ENCODE results near the gene AP4B1.
A peak's percentile ranks its signal among the peaks of the same experiment; 100 is the strongest.
"Not testable (repeated sequence)": the region's sequence is repeated elsewhere in the genome, so short reads cannot be mapped to it uniquely, and the experiment has no call there.

The AP4B1 gene

DNA sequence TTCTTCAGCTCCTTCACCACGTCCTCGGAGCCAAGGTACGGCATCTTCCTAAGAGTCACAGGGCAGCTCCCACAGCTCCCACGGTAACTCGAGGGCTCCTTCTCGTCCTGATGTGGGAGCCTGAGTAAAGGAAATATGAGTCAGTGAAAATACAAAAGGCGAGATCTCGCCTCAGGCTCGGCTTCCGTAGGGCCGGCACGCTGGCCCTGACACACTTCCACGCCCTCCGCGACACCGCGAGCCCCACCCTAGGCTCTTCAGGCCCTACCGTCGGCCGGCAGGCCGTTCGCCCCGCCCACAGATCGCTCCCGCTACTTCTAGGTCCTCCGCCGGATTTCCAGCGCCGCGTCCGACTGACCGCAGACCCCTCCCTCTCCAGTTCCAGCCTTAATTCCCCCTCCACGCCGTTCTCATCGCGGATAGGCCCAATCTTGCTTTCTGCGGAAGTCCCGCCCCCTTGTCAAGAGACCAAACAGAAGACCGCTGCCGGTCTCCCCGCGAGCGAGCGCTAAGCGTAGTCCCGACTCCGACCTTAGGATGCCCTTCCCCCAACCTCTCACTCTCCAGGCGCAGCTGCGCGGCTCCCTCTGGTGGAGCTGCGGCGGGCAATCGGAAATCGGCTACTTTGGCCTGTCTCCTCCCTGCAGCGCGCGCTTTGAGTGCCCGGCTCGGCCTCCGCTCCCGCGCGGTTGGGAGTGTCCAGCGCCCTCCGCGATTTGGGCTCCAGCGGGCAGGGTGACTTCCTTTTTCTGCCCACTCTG is at the start of gene AP4B1, which contains the start of gene DCLRE1B:
Gene AP4B1, minus strand, starts transcription at position 126 of the 761 bp plus-strand sequence. Its CDS starts 82 bp downstream, at position 44.
Gene DCLRE1B, plus strand, starts transcription at position 653 of the 761 bp plus-strand sequence. CDS start 261 bp downstream, outside the sequence.
- DNase-seq (ENCODE audit: low read depth in 2 of 3, low spot score in 1 of 3) = peak; percentile 93 to 97 (median 97)

GRCh38 chr1:113951719-113952118 is 47.1 kb upstream of the AP4B1 start:
- no peak for DNase-seq (ENCODE audit: low read depth in 2 of 3, low spot score in 1 of 3)

GRCh38 chr1:113950908-113951307 is 46.3 kb upstream of the AP4B1 start:
- no peak for DNase-seq (ENCODE audit: low read depth in 2 of 3, low spot score in 1 of 3)

DNA sequence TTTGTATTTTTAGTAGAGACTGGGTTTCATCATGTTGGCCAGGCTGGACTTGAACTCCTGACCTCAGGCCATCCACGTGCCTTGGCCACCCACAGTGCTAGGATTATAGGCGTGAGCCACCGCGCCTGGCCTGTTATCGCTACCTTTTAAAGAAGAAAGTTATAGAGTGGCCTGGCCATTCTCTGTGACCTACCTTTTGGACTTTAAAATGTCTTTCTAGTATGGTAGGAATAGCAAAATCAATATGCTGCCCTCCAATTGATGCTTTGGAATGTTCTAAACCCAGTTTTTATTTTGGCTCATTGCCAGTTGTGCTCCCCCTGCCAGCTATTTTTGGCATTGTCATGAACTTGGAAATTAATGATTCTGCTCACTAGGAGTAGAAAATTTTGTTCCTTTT is 44.4 kb upstream of the AP4B1 start:
- DNase-seq (ENCODE audit: low read depth in 2 of 3, low spot score in 1 of 3) = no peak

DNA sequence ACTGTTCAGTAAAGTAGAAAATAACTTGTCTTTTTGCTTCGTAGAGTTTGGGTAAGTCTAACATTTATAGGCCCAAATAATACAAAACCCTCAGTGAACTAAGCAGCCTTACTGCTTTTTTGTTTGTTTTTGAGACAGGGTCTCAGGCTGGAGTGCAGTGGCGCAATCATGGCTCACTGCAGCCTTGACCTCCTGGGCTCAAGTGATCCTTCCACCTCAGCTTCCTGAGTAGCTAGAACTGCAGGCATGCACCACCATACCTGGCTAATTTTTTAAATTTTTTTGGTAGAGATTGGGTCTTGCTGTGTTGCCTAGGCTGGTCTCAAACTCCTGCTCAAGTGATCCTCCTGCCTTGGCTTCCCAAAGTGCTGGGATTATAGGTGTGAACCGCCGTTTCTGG is 43.6 kb upstream of the AP4B1 start:
- DNase-seq (ENCODE audit: low read depth in 2 of 3, low spot score in 1 of 3) = not testable (repeated sequence)

GRCh38 chr1:113947388-113948107 is 42.9 kb upstream of the AP4B1 start:
- no peak for DNase-seq (ENCODE audit: low read depth in 2 of 3, low spot score in 1 of 3)

DNA sequence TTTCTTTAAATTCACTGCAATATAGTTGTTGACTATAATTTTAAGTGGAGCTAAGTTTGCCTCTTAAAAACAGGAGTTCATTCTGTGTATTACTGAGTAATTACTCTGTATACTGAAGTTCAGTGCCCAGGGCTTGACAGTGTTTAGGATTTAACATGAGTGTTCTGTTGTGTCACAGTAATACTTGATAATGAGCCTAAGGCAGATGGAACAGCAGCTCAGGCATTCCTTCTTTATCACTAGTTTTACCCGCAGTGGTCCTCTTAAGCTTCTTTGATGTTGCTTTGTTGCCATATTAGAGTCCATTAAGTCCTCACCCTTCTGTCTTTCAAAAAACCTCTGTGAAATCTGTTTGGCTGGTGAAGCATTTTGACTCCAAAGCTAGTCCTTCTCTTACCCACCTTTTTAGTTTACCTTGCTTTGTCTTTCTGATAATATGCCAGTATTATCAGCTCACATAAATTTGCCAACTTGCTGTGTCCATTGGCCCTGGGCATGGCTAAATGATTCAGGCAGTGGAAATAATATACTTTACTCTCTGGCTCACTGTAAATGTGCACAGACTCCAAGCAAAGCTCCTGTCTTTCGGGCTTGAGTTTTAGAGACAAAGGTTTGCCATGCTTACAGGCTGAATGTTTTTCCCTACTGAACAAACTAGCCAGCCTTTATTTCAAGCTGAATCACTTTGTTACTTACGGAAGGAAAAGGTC is 42.2 kb upstream of the AP4B1 start:
- no peak for DNase-seq (ENCODE audit: low read depth in 2 of 3, low spot score in 1 of 3)

- DNase-seq (ENCODE audit: low read depth in 2 of 3, low spot score in 1 of 3) = no peak
These were observed 41.5 kb upstream of the AP4B1 start for GRCh38 chr1:113946112-113946511.

- no peak for DNase-seq (ENCODE audit: low read depth in 2 of 3, low spot score in 1 of 3)
These were observed 40.7 kb upstream of the AP4B1 start for GRCh38 chr1:113945329-113945728.

- no peak for DNase-seq (ENCODE audit: low read depth in 2 of 3, low spot score in 1 of 3)
These were observed 38.6 kb upstream of the AP4B1 start for GRCh38 chr1:113943028-113943811.

DNA sequence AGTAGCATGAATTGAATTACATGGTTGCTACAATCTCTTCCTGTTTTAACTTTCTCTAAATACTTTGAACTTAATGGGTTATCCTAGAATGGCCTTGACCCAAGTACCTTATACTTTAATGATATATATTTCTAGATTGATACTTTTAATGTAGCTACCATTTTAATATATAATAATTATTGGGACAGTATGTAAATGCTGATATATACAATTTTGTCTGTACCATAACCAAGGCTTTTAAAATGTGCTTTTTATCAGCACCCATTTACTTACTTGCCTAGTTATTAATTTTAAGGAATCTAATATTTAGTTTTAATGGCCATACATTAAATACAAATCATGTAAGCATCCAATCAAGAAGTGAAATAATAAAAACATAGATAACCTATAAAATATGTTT is 37.9 kb upstream of the AP4B1 start:
- no peak for DNase-seq (ENCODE audit: low read depth in 2 of 3, low spot score in 1 of 3)

DNA sequence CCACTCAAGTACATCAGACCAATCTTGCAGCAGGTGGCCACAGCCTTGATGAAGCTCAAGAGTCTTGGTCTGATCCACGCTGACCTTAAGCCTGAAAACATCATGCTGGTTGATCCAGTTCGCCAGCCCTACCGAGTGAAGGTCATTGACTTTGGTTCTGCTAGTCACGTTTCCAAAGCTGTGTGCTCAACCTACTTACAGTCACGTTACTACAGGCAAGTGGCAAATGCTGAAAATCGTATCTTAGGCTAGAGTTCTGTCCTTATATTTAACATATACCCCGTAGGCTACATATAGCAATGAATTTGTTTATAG is 36.6 kb upstream of the AP4B1 start:
- DNase-seq (ENCODE audit: low read depth in 2 of 3, low spot score in 1 of 3) = no peak

DNA sequence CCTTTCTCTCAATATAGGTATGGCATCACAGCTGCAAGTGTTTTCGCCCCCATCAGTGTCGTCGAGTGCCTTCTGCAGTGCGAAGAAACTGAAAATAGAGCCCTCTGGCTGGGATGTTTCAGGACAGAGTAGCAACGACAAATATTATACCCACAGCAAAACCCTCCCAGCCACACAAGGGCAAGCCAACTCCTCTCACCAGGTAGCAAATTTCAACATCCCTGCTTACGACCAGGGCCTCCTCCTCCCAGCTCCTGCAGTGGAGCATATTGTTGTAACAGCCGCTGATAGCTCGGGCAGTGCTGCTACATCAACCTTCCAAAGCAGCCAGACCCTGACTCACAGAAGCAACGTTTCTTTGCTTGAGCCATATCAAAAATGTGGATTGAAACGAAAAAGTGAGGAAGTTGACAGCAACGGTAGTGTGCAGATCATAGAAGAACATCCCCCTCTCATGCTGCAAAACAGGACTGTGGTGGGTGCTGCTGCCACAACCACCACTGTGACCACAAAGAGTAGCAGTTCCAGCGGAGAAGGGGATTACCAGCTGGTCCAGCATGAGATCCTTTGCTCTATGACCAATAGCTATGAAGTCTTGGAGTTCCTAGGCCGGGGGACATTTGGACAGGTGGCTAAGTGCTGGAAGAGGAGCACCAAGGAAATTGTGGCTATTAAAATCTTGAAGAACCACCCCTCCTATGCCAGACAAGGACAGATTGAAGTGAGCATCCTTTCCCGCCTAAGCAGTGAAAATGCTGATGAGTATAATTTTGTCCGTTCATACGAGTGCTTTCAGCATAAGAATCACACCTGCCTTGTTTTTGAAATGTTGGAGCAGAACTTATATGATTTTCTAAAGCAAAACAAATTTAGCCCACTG is 36.0 kb upstream of the AP4B1 start:
- DNase-seq (ENCODE audit: low read depth in 2 of 3, low spot score in 1 of 3) = peak in 2 of 3 donors; percentile 26 to 39

GRCh38 chr1:113938192-113938591 is 33.6 kb upstream of the AP4B1 start:
- DNase-seq (ENCODE audit: low read depth in 2 of 3, low spot score in 1 of 3) = no peak

DNA sequence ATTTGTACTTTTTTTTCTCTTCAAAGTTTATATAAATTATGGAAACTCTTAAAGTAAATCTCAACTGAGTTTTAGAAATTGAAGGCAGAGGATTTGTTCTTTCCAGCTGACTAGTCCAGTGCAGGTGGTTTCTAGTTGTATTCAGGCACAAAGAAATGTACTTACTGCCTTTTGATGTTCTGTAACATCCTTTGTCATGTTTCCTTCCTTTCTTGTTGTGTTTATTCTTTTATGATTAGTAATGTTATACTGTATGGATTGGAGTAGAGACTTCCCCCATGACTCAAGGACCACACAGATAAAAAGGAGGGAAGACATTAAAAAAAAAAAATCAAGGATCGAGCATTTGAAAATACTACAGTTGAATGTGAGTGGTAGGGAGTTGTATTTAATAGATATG is 32.5 kb upstream of the AP4B1 start:
- no peak for DNase-seq (ENCODE audit: low read depth in 2 of 3, low spot score in 1 of 3)

GRCh38 chr1:113935970-113936369 is 31.4 kb upstream of the AP4B1 start:
- no peak for DNase-seq (ENCODE audit: low read depth in 2 of 3, low spot score in 1 of 3)

DNA sequence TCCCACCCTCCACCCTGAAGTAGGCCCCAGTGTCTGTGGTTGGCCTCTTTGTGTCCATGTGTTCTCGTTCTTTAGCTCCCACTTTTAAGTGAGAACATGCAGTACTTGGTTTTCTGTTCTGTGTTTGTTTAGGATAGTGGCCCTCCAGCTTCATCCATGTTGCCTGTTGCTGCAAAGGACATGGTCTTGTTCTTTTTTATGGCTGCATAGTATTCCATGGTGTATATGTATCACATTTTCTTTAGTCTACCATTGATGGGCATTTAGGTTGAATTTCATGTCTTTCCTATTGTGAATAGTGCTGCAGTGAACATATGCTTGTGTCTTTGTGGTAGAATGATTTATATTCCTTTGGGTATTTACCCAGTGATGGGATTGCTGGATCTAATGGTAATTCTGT is 30.6 kb upstream of the AP4B1 start:
- no peak for DNase-seq (ENCODE audit: low read depth in 2 of 3, low spot score in 1 of 3)

DNA sequence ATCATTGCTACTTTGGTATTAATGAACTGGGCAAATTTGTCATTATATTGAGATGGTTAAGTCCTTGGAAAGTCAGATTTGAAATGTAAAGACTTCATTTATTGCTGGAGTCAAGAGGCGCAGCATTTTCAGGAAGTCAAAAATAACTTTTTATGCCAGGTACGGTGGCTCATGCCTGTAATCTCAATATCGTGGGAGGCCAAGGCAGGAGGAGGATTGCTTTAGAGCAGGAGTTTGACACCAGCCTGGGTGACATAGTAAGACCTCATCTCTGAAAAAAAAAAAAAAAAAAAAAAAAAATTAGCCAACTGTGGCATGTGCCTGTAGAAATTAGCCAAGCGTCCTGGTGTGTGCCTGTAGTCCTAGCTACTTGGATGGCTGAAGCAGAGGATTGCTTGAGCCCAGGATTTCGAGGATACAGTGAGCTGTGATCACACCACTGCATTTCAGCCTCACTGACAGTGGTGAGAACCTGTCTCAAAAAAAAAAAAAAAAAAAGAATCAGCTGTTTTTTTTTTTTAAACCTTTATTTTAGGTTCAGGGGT is 30.0 kb upstream of the AP4B1 start:
- DNase-seq (ENCODE audit: low read depth in 2 of 3, low spot score in 1 of 3) = no peak

- no peak for DNase-seq (ENCODE audit: low read depth in 2 of 3, low spot score in 1 of 3)
These were observed 29.4 kb upstream of the AP4B1 start for GRCh38 chr1:113934006-113934405.

DNA sequence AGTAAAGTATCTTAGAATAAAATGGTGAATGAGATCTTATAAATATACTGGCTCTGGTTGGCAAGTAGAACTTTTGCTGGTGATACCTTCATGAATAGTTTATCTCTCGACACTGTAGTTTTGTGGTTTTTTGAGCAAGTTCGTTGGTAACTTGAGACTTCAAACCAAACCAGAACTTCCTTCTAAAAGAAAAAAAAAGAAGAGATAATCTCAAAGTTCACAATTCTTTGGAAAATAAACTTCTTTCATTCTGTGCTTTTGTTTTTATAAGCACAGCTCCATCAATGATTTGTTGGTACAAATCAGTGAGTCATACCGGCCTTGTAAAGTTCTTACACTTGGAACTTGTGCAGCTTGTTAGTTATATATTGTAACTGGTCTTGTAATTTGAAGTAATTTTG is 26.9 kb upstream of the AP4B1 start:
- no peak for DNase-seq (ENCODE audit: low read depth in 2 of 3, low spot score in 1 of 3)

Data from stimulated activated CD4-positive, alpha-beta T cell treated with anti-CD3 and anti-CD28 coated beads, Interleukin-12 subunit alpha, Interleukin-12 subunit beta, amount 100 ng/mL, for 48 hours (primary cell).